Chondrocyte (in vitro differentiated cells): ENCODE results near the gene PTPRE. TPM values are rescaled to one million over a fixed set of nuclear protein-coding genes. Genes with fewer than 3 reads are reported as not detected.

Source experiments
- DNase-seq: peaks from one replicate; pipeline ENCODE4 v3.0.0; 2021; ENCODE audit warnings: mixed read lengths, low spot score
- H3K27ac Mint-ChIP-seq: one replicate; pipeline ENCODE4 v1.8.0; 2021; ENCODE audit warnings: mild to moderate bottlenecking, moderate library complexity, mixed read lengths; ENCODE audit not compliant: unreplicated experiment
- H3K27me3 Mint-ChIP-seq: 2 replicates; pipeline ENCODE4 v1.8.0; 2021; ENCODE audit warnings: low read depth, mixed read lengths
- H3K36me3 Mint-ChIP-seq: 2 replicates; pipeline ENCODE4 v1.8.0; 2021; ENCODE audit warnings: low read depth, mixed read lengths
- H3K4me1 Mint-ChIP-seq: 2 replicates; pipeline ENCODE4 v1.8.0; 2021; ENCODE audit warnings: low read depth, mild to moderate bottlenecking, mixed read lengths
- H3K4me3 Mint-ChIP-seq: one replicate; pipeline ENCODE4 v1.8.0; 2021; ENCODE audit warnings: mild to moderate bottlenecking, moderate library complexity, mixed read lengths; ENCODE audit not compliant: unreplicated experiment
- H3K9me3 Mint-ChIP-seq: 2 replicates; pipeline ENCODE4 v1.8.0; 2021; ENCODE audit warnings: low read depth, mixed read lengths
- CTCF ChIP-seq: fragments of 200-600 bp; sonication (generic); IDR thresholded peaks from 2 replicates; pipeline ENCODE4 v1.5.0; 2021; ENCODE audit warnings: antibody characterized with exemption, mild to moderate bottlenecking, moderate library complexity
- total RNA-seq: library from RNA; stranded (reverse); gene quantifications from 3 replicates; pipeline ENCODE4 v1.2.1, GENCODE V29; 2021

The PTPRE gene
- total RNA-seq, 1 donor from 2014 or later = 6.2 TPM

- no peak for TF ChIP-seq CTCF
- H3K4me1 Mint-ChIP-seq = peaks cover 26% of the 10 kb centered on the region
- H3K27ac Mint-ChIP-seq = peak within 1 kb of the TSS; percentile 34
- H3K4me3 Mint-ChIP-seq = peak within 1 kb of the TSS; percentile 81
- H3K27me3 Mint-ChIP-seq = no peaks in the 10 kb centered on the region
- DNase-seq = no peak
- no peaks in the 10 kb centered on the region for H3K9me3 Mint-ChIP-seq
- peaks cover 2% of the 10 kb centered on the region for H3K36me3 Mint-ChIP-seq
Observed at GRCh38 chr10:128125944-128126764, 219.3 kb downstream of the PTPRE start, which contains the start of gene MKI67. Gene MKI67, minus strand, starts transcription at chr10:128126423. Its CDS starts 756 bp downstream, at chr10:128125667.

GRCh38 chr10:128128582-128128981 lies 221.7 kb downstream of the PTPRE start:
- no peak overlapping the region for H3K4me3 Mint-ChIP-seq
- H3K9me3 Mint-ChIP-seq = no peaks in the 10 kb centered on the region
- no peaks in the 10 kb centered on the region for H3K36me3 Mint-ChIP-seq
- no peak overlapping the region for H3K27ac Mint-ChIP-seq
- peaks cover 23% of the 10 kb centered on the region for H3K4me1 Mint-ChIP-seq
- no peak for TF ChIP-seq CTCF
- no peak for DNase-seq
- no peaks in the 10 kb centered on the region for H3K27me3 Mint-ChIP-seq

- Mint-ChIP-seq H3K36me3 (no peaks in the 10 kb centered on the region), H3K27ac (no peak overlapping the region), H3K4me1 (peaks cover 10% of the 10 kb centered on the region), H3K9me3 (no peaks in the 10 kb centered on the region), H3K27me3 (no peaks in the 10 kb centered on the region), H3K4me3 (no peak overlapping the region)
- no peak for DNase-seq
- no peak for TF ChIP-seq CTCF
Observed at GRCh38 chr10:128130051-128130450, 223.1 kb downstream of the PTPRE start.

Other genes with a start within 250 kb of the PTPRE start
- gene FOXI2, start 169.9 kb upstream of the PTPRE start, total RNA-seq = not detected in 3 replicates
- gene CLRN3, start 14.2 kb upstream of the PTPRE start, total RNA-seq = not detected in 3 replicates
- gene MKI67, start 219.3 kb downstream of the PTPRE start, total RNA-seq = 11.7 to 18.3 TPM (median 17.1 TPM) in 3 replicates